GM20000 (cell line): ENCODE results near the gene WWP2.
"Not testable (repeated sequence)": the region's sequence is repeated elsewhere in the genome, so short reads cannot be mapped to it uniquely, and the experiment has no call there.

ENCODE experiments used
- DNase-seq: peaks from one replicate; pipeline ENCODE4 v3.0.0; 2012; ENCODE audit warnings: low spot score
- CTCF ChIP-seq: IDR thresholded peaks from 2 replicates; pipeline ENCODE4 v1.5.1; 2012; ENCODE audit warnings: mild to moderate bottlenecking, control low read depth; ENCODE audit errors: extremely low read depth, missing control alignments

WWP2 gene

GRCh38 chr16:69940676-69941075 lies 178.5 kb downstream of the WWP2 start:
- no peak for DNase-seq
- no peak for TF ChIP-seq CTCF

GRCh38 chr16:69941251-69942098 lies 179.3 kb downstream of the WWP2 start:
- no peak for TF ChIP-seq CTCF
- DNase-seq = no peak

GRCh38 chr16:69942099-69942491 lies 180.0 kb downstream of the WWP2 start:
- DNase-seq = no peak

GRCh38 chr16:69942627-69943170 lies 180.6 kb downstream of the WWP2 start:
- DNase-seq = no peak
- no peak for TF ChIP-seq CTCF

More at GRCh38 chr16:69942099-69942491, 180.0 kb downstream of the WWP2 start:
- TF ChIP-seq CTCF = no peak

- not testable (repeated sequence) for DNase-seq
Measured at GRCh38 chr16:69943241-69944036, 181.3 kb downstream of the WWP2 start.

GRCh38 chr16:69950411-69950810 lies 188.3 kb downstream of the WWP2 start:
- not testable (repeated sequence) for DNase-seq

GRCh38 chr16:69951017-69951671 lies 189.0 kb downstream of the WWP2 start, which contains the start of gene CLEC18A:
CLEC18A (plus strand) TSS chr16:69951334; CDS start chr16:69951367, 33 bp downstream.
- DNase-seq = not testable (repeated sequence)

- not testable (repeated sequence) for DNase-seq
Measured at GRCh38 chr16:69951672-69952031, 189.5 kb downstream of the WWP2 start.

- DNase-seq = not testable (repeated sequence)
Measured at GRCh38 chr16:69952116-69952515, 190.0 kb downstream of the WWP2 start.

GRCh38 chr16:69952572-69953355 lies 190.6 kb downstream of the WWP2 start:
- DNase-seq = not testable (repeated sequence)

GRCh38 chr16:69954241-69954640 lies 192.1 kb downstream of the WWP2 start:
- not testable (repeated sequence) for DNase-seq

- not testable (repeated sequence) for DNase-seq
Measured at GRCh38 chr16:69963312-69963711, 201.2 kb downstream of the WWP2 start.

GRCh38 chr16:69964960-69965660 lies 203.0 kb downstream of the WWP2 start:
- peak; percentile 67 for DNase-seq

- not testable (repeated sequence) for DNase-seq
Measured at GRCh38 chr16:69965661-69966054, 203.5 kb downstream of the WWP2 start.
